CD1c-positive myeloid dendritic cell (primary cell): ENCODE data around the gene THAP4.

Experiments used
- DNase-seq: peaks from one replicate; pipeline ENCODE4 v3.0.0-alpha.2; 2016; ENCODE audit errors: extremely low spot score

THAP4 gene

GRCh38 chr2:241548451-241548835 lies 88.5 kb downstream of the THAP4 start:
- DNase-seq, result no peak

GRCh38 chr2:241547781-241548450 lies 89.0 kb downstream of the THAP4 start:
- no peak for DNase-seq

- no peak for DNase-seq
These were observed 90.0 kb downstream of the THAP4 start for GRCh38 chr2:241546771-241547498.

- no peak for DNase-seq
These were observed 91.2 kb downstream of the THAP4 start for GRCh38 chr2:241545523-241546473.

GRCh38 chr2:241545106-241545505 lies 91.9 kb downstream of the THAP4 start:
- no peak for DNase-seq

- no peak for DNase-seq
These were observed 94.7 kb downstream of the THAP4 start for GRCh38 chr2:241542278-241542605.

GRCh38 chr2:241541564-241542277 lies 95.2 kb downstream of the THAP4 start:
- DNase-seq, result no peak

GRCh38 chr2:241540771-241541561 lies 96.0 kb downstream of the THAP4 start:
- DNase-seq, result peak; percentile 63

GRCh38 chr2:241540401-241540770 lies 96.6 kb downstream of the THAP4 start:
- no peak for DNase-seq

- DNase-seq, result no peak
These were observed 97.2 kb downstream of the THAP4 start for GRCh38 chr2:241539616-241540374.

- DNase-seq, result no peak
These were observed 97.9 kb downstream of the THAP4 start for GRCh38 chr2:241538838-241539615.

GRCh38 chr2:241535871-241536655 lies 100.9 kb downstream of the THAP4 start:
- no peak for DNase-seq

GRCh38 chr2:241534701-241535375 lies 102.1 kb downstream of the THAP4 start:
- DNase-seq, result no peak
